Colonic mucosa (tissue), 4 donors: ENCODE measurements around the gene RAMAC. TPM values are rescaled to one million over a fixed set of nuclear protein-coding genes. Genes with fewer than 3 reads are reported as not detected.
"Not testable (repeated sequence)": the region's sequence is repeated elsewhere in the genome, so short reads cannot be mapped to it uniquely, and the experiment has no call there.

Source experiments
- DNase-seq: peaks from one replicate; pipeline ENCODE4 v3.0.0-alpha.2; 2020
- H3K27ac ChIP-seq: fragments of 200-600 bp; one replicate; pipeline ENCODE4 v1.8.0; 2021
- H3K27me3 ChIP-seq: fragments of 200-600 bp; one replicate; pipeline ENCODE4 v1.8.0; 2021
- H3K36me3 ChIP-seq: fragments of 200-600 bp; one replicate; pipeline ENCODE4 v1.8.0; 2021
- H3K4me1 ChIP-seq: fragments of 200-600 bp; one replicate; pipeline ENCODE4 v1.8.0; 2021; ENCODE audit warnings: mild to moderate bottlenecking
- H3K4me3 ChIP-seq: fragments of 200-600 bp; one replicate; pipeline ENCODE4 v1.8.0; 2021
- H3K9ac ChIP-seq, 2 donors: one replicate each; pipeline ENCODE4 v1.7.0; 2013; ENCODE audit warnings: control low read depth in 2 of 2, low read depth in 2 of 2, low read length in 2 of 2
- H3K9me3 ChIP-seq: fragments of 200-600 bp; one replicate; pipeline ENCODE4 v1.8.0; 2021
- CTCF ChIP-seq: fragments of 200-600 bp; IDR thresholded peaks from one replicate; pipeline ENCODE4 v1.8.0; 2022; ENCODE audit warnings: antibody characterized with exemption, mild to moderate bottlenecking
- intact Hi-C: fragments of 100-400 bp; cut with DNase I; formaldehyde crosslinking; loops from one replicate; pipeline ENCODE4 v1.14.1; 2022
- total RNA-seq, 2 donors: library from RNA; stranded (reverse); fragmentation: NEBNext Ultra II Directional in 1 of 2; extraction: Animal tissue kit (Norgen Biotek cat#: 25700) in 1 of 2; gene quantifications; one replicate each; pipeline ENCODE4 v1.2.1, GENCODE V29; 2021
- donor health status: healthy.
- donor health status: DM: no; HTN: no; CAD: no.
- donor health status: DM: no; HTN: no; CAD: no.

RAMAC gene
- total RNA-seq: 10 to 100 TPM; 22.8 to 23.0 TPM

GRCh38 chr15:82985688-82986441 lies at the start of gene RAMAC:
TSS of gene RAMAC (plus strand) at chr15:82986210. CDS start at chr15:82989019, 2,809 bp downstream.
- Histone ChIP-seq H3K4me1 (peaks cover 4% of the 10 kb centered on the region), H3K9me3 (no peaks in the 10 kb centered on the region), H3K27me3 (no peaks in the 10 kb centered on the region), H3K9ac (peak within 1 kb of the TSS; percentile 65 to 86), H3K4me3 (peak within 1 kb of the TSS; percentile 62), H3K36me3 (no peaks in the 10 kb centered on the region), H3K27ac (peak within 1 kb of the TSS; percentile 18)
- peak; percentile 96 for DNase-seq
- TF ChIP-seq CTCF: no peak
- intact Hi-C loops: no loop called here

- no peak for TF ChIP-seq CTCF
- no peaks in the 10 kb centered on the region for H3K9me3 ChIP-seq
- no peak overlapping the region for H3K4me3 ChIP-seq
- H3K9ac ChIP-seq: no peak overlapping the region
- intact Hi-C loops: no loop called here
- H3K27me3 ChIP-seq: no peaks in the 10 kb centered on the region
- no peaks in the 10 kb centered on the region for H3K4me1 ChIP-seq
- no peak overlapping the region for H3K27ac ChIP-seq
- no peaks in the 10 kb centered on the region for H3K36me3 ChIP-seq
- no peak for DNase-seq
Measured at GRCh38 chr15:82936966-82937711, 48.9 kb upstream of the RAMAC start.

GRCh38 chr15:82937712-82938058 lies 48.3 kb upstream of the RAMAC start:
- Histone ChIP-seq H3K27ac (no peak overlapping the region), H3K36me3 (no peaks in the 10 kb centered on the region), H3K9ac (no peak overlapping the region), H3K9me3 (no peaks in the 10 kb centered on the region), H3K4me3 (no peak overlapping the region), H3K27me3 (no peaks in the 10 kb centered on the region), H3K4me1 (no peaks in the 10 kb centered on the region)
- DNase-seq: no peak
- no peak for TF ChIP-seq CTCF
- intact Hi-C loops: no loop called here

- H3K9ac ChIP-seq, H3K4me3 ChIP-seq, H3K27ac ChIP-seq, H3K27me3 ChIP-seq, H3K4me1 ChIP-seq, H3K9me3 ChIP-seq, DNase-seq, intact Hi-C loops, H3K36me3 ChIP-seq: not testable (repeated sequence)
Measured at GRCh38 chr15:82939678-82940077, 46.3 kb upstream of the RAMAC start.

GRCh38 chr15:82942691-82943090 lies 43.3 kb upstream of the RAMAC start:
- no peaks in the 10 kb centered on the region for H3K4me1 ChIP-seq
- no peak overlapping the region for H3K9ac ChIP-seq
- intact Hi-C loops: no loop called here
- H3K27ac ChIP-seq: no peak overlapping the region
- H3K9me3 ChIP-seq: no peaks in the 10 kb centered on the region
- DNase-seq: no peak
- TF ChIP-seq CTCF: no peak
- H3K4me3 ChIP-seq: no peak overlapping the region
- H3K36me3 ChIP-seq: no peaks in the 10 kb centered on the region
- H3K27me3 ChIP-seq: no peaks in the 10 kb centered on the region

GRCh38 chr15:82943176-82943575 lies 42.8 kb upstream of the RAMAC start:
- Histone ChIP-seq H3K27me3 (no peaks in the 10 kb centered on the region), H3K27ac (no peak overlapping the region), H3K9ac (no peak overlapping the region), H3K4me1 (no peaks in the 10 kb centered on the region), H3K9me3 (no peaks in the 10 kb centered on the region), H3K36me3 (no peaks in the 10 kb centered on the region), H3K4me3 (no peak overlapping the region)
- no peak for DNase-seq
- no peak for TF ChIP-seq CTCF
- intact Hi-C loops: no loop called here
